IPS-NIHi7 (cell line): ENCODE results near the gene DENND4C.
"Not testable (repeated sequence)": the region's sequence is repeated elsewhere in the genome, so short reads cannot be mapped to it uniquely, and the experiment has no call there.

Experiments used
- DNase-seq: peaks from one replicate; pipeline ENCODE4 v3.0.0; 2012; ENCODE audit warnings: mixed read lengths; ENCODE audit errors: extremely low spot score

Gene DENND4C

DNA sequence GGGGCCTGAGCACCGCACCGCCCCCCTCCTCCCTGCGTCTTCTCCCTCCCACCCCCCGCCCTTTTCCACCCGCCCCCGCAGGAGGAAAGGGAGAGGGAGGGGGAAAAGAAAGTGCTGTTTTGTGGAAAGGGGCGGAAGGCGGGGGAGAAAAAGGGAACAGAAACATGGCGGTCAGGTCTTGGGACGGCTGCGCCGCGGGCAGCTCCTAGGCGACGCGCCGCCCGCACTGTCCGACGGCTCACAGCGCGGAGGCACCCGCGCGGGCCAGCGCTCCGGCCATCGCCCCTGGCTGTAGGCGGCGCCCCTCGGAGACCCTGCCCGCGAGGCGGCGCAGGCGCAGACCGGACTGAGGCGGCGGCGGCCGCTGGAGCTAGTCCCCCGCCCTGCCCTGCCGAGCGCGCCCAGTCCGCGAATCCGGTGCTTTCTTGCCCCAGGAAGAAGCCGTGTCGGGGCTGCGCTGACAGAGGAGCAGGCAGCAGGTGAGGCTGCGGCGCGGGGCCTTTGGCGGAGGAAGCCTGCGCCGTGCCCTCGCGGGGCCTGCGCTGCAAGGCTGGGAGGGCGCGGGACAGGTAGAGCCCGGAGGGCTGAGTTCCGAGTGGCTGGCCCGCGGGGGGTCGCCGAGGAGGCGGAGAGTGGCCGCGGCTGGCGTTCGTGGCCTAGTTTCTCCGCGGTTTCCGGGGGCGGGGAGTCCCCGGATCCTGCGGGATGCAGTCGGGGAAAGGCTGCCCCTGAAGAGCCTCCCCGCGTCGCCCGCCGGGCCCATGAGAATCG is at the start of gene DENND4C:
DENND4C (plus strand) TSS at position 339 of the 771 bp plus-strand sequence. CDS start 45,482 bp downstream, outside the sequence.
- DNase-seq: peak; percentile 91

DNA sequence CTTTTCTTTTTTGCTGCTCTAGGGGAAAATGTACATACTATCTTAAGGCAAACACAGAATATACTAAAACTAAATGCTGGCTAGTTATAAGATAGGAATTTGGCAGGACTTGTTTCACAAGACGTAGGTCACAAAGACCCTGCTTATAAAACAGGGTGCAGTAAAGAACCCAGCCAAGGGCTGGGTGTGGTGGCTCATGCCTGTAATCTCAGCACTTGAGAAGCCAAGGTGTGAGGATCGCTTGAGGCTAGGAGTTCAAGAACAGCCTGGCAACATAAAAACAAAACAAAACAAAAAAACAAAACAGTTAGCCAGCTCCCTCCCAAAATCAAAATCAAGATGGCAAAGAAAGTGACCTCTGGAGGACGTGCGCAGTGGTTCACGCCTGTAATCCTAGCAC is 49.5 kb upstream of the DENND4C start:
- DNase-seq: no peak

DNA sequence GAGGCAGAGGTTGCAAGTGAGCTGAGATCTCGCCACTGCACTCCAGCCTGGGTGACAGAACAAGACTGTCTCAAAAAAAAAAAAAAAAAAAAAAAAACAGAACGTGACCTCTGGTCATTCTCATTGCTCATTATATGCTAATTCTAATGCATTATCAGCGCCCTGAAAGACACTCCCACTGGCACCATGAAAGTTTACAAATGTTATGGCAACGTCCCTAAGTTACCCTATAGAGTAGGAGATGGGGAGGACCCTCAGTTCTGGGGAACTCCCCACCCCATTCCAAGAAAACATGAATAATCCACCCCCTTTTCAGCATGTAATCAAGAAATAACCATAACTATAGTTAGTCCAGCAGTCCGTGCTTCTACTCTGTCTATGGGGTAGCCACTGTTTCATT is 48.9 kb upstream of the DENND4C start:
- DNase-seq: no peak

DNA sequence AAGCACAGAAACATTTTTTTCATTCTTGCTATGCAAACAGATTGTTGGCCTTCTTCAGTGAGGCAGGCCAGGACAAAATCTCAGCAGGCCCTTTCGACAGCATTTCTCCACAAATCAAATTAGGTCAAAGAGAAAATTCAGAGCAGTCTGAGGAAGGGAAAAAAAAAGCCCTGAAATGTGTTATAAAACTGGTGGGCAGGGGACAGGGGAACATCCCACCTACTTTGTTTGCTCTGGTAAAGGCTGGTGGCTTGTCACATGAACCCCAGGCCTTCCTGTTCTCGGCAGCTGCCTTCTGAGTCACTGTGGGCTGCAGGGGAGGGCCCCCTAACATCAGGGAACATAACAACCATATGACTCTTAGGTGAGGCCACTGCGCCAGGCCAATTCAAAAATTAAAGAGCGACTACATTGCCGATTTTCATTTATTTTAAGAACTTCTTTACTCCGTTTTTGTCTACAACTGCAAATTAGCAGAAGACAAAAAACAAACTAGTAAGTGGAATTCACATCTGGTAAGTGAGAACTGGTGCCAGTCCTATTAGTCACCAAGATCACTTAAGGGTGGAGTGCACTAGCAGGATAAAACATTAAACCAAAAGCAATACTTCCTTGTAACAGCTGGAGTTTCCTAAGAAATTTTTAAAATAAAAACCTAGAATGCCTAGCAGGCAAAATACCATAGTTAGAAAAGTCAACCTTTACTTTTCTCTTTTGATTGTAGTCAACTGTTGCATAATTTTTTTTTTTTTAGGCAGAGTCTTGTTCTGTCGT is 46.2 kb upstream of the DENND4C start:
- peak; percentile 56 for DNase-seq

DNA sequence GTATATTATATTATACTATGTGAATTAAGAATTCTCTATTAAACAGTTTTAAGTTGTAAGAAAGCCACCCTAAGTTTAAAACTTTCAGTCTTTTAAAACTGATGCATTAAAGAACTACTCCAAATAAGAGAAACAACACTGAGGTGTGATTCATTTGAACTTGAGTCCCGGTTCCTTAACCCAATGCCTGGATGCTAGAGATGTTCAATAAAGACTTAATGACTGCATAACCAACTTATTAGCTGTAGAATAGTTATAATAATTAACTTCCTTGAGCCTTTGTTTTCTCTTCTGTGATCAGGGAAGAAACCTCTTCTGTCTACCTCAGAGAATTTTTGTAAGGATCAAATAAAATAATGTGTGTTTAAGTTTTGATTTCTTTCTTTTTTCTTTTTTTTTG is 45.3 kb upstream of the DENND4C start:
- DNase-seq: no peak

DNA sequence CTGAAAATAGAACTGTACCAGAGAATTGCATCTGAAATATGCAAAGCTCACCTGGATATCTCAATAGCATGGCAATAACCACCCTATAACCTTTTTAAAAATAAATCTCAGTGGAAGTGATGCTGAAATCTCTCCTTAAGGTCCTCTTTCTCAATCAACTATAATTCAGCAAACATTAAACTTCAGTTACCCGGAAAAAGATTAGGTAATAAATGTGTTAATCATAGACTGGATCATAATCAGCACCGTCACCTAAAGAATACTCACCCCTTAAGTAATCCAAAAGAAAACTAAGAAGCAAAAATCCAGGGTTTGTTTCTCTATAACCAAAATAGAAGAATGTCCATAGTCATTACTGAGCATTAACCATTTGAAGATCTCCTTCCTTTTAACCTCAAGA is 44.3 kb upstream of the DENND4C start:
- no peak for DNase-seq

DNA sequence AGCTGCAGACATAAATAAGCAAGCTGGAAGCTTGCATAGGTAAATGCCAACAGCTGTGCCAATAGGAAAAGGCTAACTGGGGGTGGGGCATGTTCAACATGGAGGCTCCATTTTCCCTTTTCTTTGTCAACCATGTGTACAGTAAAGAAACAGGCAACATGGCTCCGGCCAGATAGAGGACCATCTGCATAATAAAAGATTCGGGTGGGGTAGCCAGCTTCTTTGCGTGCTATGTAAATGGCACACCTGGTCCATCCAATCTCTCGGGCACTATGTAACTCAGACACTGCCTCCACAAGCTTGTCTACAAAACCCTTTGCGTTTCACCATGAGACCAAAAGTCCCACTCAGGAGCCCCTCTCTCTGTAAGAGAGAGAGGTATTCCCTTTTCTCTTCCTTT is 41.7 kb upstream of the DENND4C start:
- DNase-seq: no peak

DNA sequence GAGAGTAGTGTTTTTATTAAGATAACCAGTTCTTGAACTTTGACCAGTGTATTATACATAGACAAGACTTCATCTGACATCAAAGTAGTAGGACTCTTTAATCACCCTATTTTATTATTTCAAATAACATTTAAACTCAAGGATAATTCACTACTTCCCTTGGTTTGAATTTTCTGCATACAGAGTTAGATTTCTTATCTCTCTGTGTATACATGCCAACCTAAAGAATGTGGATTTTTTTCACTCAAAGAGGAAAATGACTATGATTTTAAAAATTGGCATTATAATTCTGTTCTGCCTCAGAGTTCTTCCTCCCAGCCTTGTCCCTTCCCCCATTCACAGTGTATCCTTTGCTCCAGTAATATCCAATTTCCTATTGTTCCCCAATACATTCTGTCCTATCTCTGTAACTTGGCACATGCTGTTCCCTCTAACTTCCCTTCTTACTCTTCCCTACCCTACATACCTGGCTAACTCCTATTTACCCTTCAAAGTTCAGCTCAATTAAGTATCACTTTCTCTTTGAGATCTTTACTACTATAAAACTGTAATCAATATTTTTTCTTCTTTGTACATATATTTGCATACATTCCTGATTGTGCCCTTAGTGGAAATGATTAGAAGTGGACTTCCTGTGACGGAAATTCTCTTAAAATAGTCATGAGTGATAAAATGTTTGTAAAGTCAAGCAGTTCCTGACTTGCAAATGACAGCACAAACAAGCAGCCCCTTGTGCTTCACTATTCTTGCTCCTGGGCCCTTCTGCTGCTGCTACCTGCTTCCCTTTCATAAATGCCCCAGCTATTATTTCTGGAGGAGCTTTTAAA is 38.1 kb upstream of the DENND4C start:
- DNase-seq: no peak

DNA sequence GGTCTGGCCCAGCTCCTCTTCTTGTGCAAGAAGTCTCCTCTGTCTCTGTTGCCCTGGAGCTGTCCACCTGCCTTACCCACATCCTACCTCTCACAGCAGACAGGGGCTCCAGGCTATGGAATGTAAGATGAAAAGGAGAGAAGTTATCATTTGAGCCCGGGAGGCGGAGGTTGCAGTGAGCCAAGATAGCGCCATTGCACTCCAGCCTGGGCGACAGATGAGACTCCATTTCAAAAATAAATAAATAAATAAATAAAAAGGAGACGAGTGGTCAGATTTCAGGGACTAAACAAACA is 37.5 kb upstream of the DENND4C start:
- DNase-seq: no peak

DNA sequence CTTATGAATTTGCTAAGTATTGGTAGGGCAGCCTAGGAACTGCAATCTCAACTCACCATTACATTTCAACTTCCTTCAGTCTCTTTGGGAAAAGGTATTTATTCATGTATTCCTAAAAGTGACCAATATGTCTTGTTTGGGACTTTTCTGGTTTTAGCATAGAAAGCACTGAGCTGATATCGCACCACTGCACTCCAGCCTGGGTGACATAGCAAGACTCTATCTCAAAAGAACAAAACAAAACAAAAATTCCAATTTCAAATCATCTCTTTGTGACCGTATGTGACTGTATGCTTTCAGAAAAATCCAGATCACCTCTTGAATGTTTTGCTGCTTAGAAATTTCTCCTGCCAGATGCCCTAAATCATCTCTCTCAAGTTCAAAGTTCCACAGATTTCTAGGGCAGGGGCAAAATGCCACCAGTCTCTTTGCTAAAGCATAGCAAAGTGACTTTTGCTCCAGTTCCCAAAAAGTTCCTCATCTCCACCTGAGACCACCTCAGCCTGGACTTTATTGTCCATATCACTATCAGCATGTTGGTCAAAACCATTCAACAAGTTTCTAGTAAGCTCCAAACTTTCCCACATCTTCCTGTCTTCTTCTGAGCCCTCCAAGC is 37.0 kb upstream of the DENND4C start:
- not testable (repeated sequence) for DNase-seq

DNA sequence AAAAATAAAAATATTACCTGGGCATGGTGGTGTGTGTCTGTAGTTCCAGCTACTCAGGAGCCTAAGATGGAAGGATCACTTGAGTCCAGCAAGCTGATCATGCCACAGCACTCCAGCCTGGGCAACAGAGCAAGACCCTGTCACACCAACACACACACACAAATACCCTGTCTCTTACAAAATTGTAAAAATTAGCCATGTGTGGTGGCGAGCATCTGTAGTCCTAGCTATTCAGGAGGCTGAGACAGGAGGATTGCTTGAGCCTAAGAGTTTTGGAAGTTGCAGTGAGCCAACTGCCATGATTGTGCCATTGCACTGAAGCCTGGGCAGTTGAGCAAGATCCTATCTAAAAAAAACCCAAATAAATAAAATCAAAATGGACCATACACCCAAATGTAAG is 32.1 kb upstream of the DENND4C start:
- no peak for DNase-seq

DNA sequence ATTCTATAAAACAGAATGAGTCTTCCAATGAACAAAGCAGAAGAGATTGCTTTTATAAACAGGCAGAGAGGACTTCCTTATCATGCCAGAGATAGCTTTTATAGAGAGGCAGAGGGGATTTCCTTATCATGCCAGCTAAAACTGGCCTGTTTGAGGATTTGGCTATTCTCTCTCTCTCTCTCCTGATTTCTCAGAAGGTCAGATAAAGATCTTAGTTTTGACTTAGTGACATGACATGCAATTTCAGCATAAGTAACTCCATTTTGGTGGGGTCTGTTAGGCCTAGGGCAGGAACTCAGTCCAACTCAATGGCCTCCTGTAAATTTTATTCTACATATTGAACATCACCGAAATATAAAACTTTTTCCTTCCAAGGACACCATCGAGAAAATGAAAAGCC is 31.5 kb upstream of the DENND4C start:
- DNase-seq: no peak

DNA sequence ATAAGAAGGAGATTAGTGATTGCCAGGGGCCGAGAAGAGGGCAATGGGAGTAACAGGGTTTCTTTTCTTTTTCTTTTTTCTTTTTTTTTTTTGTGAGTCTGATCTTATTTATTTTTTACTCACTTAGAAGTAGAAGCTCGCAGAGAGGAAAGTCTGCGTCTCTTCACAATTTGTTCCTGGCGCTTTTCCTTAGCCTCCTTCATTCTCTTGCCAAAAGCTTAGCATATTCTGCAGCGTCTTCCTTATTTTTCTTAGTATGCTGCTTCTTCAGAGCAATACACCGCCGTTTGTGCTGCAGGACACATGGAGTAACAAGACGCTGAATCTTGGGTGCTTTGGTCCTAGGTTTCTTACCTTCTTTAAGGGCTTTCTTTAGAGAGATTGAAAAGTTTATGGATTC is 30.3 kb upstream of the DENND4C start:
- no peak for DNase-seq

DNA sequence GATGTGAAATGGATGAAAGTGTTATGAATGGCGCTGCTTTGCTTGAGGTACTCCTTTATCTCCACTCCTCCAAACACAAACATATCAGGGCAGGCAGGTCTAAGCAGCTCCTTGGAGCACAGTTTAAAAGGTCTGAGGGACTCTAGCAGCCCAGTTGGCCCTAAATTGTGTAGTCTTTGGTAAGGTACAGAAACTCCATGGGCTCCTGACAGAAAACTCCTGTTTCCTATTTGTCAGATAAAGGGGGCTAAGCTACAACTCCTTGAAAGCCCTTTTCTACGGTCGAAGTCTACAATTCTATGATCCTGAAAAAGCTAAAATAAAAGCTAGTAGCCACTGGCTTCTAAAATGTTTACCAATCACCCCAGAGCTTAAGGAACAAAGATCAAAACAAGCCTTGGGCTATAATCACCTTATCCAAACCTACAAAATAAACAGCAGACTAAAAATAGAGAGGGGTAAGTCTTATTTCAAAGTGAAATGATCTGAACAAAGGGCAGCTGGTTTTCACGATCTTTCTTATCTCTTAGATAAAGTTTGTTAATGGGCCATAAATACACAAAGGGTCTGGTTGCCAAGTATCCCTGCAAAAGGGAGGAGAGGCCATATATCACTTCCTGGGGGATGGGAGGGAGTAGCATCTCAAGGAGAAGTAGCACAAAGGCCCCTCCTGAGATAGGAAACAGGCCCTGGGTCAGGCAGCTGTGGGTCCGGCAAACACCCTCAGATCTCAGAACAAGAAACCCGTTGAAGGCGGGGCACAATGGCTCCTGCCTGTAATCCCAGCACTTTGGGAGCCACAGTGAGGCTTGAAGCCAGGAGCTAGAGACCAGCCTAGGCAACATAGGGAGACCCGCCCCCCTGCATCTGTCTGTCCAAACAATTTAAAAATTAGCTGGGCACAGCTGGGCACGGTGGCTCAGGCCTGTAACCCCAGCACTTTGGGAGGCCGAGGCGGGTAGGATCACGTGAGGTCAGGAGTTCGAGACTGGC is 28.3 kb upstream of the DENND4C start:
- DNase-seq: peak; percentile 73

DNA sequence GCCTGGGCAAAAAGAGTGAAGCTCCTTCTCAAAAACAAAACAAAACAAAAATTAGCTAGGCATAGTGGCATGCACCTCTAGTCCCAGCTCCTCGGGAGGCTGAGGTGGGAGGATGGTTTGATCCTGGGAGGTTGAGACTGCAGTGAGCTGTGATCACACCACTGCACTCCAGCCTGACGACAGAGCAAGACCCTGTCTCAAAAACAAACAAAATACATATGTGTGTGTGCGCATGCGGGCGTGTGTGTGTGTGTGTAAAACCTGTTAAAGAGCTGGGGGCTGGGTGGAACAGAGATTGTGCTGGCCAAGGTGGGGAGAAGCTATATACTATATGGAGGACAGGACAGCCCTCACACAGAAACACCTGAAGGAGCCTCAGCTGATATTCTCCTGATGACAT is 27.4 kb upstream of the DENND4C start:
- DNase-seq: no peak

DNA sequence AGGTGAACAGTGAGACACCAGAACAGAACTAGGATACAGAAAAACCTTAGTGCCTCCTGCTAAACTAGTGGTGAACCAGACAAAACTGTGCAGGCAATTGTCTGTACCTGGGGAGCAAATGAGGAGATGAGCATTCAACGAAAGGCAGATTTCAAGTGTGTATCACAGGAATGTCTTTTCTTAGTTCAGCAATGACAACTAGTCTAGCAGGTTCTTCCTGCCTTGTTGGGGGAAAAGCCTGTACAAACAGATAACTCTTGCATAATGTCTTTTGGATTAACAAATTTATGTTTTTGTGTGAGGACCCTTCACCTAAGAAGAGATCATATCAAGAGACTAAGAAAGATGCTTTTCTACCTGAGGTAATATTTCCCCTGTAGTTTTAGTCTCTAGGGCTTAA is 21.8 kb upstream of the DENND4C start:
- DNase-seq: no peak

DNA sequence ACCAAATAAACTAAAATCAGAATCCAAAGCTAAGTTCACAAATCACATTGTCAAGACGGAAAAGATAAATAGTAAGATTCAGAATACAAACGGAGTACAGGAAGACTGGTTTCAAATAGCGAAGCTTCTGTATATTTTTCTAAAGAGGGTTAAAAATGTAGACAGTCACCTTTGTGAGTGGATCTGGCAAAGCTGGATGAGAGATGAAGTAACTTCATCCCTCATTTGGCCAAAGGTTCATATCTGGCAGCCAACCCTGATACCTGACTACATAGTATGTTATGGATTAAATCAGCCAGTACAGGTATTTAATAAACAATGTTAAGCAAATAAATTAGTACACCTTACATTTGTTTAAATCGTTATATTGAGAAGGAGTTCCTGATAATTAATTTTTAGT is 21.3 kb upstream of the DENND4C start:
- no peak for DNase-seq

DNA sequence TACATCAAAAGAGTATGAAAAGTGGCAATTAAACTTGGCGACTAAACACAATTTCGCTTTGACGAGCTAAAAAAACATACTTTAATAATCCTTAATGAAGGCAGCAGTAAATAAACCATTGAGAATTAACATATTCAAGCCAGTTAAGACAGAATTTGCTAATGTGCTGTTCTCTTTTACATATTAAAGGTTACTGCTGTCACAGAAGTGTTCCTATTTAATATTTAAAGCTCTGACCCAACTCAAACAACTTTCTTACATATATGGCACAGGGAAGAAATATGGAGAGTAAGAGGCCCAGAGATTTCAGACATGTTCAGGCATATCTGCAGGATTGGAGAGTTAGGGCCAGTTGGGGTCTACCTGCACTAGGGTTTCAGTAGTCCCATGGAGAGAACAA is 16.7 kb upstream of the DENND4C start:
- no peak for DNase-seq

DNA sequence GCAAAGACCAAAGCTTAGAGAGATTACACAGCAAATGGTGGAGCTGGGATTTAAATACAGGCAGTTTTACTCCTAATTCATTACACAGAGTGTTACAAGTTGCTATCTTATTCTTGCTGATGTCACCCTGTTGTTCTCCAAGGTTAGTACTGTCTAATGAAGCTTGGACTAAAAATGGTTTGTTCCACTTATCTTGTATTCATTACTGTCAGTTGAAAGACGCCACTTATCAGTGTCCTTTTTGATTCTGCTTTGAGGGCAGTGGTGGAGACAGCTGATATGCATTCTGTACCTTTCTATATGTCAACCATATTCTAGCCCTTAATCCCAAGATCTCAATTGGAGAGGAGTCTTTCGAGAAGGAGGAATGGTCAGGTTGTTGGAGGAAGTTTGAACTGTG is 14.0 kb upstream of the DENND4C start:
- DNase-seq: no peak

DNA sequence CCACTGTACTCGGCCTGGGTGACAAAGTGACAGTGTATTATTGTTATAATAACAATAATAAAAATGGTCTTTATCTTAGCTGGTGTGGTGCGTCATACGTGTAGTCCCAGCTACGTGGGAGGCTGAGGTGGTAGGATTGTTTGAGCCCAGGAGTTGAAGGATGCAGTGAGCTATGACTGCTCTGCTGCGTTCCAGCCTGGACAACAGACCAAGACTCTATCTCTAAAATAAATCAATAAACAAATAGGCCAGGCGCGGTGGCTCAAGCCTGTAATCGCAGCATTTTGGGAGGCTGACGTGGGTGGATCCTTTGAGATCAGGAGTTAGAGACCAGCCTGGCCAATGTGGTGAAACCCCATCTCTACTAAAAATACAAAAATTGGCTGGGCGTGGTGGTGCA is 9.2 kb upstream of the DENND4C start:
- no peak for DNase-seq

DNA sequence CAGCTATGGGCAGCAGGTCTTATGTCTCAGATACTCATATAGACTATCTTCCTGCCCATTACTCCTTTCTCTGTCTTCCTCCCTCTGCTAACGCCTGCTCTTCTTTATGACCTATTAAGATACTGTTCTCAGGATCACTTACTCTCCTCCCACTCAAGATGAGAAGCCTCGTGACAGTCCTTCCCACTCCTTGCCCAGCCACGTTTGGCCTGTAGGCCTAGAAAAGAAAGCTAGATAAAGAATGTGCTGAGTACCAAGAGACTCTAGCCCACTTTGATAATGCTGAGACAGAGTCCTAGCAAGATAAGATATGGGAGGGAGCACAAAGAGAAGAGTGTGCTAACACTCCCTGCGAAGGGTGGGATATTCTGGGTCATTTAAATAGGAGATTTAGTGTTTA is 6.8 kb upstream of the DENND4C start:
- no peak for DNase-seq
